ENCODE data around the gene TACC2.

Gene TACC2

DNA sequence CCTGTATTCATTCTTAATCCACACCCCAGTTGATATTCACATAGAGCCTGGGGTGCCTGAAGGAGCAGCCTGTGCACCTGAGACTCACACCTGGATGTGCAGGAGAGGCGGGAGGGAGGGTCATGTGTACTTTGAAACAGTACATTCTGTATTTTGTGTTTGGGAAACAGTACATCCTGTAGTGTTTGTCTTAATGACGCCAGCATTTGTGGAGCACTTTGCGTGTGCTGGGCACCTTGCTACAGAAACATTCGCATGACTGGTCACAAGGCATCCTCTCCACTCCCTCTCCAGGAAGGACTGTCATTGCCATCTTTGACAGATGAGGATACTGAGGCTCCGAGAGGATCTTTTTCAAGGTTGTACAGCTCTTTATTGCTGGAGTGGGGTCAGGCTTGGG is 132.1 kb downstream of the TACC2 start:
- DNase-seq (ENCODE audit: low read depth in 2 of 2) = no peak

GRCh38 chr10:122122493-122122892 is 133.5 kb downstream of the TACC2 start:
- no peak for DNase-seq (ENCODE audit: low read depth in 2 of 2)

DNA sequence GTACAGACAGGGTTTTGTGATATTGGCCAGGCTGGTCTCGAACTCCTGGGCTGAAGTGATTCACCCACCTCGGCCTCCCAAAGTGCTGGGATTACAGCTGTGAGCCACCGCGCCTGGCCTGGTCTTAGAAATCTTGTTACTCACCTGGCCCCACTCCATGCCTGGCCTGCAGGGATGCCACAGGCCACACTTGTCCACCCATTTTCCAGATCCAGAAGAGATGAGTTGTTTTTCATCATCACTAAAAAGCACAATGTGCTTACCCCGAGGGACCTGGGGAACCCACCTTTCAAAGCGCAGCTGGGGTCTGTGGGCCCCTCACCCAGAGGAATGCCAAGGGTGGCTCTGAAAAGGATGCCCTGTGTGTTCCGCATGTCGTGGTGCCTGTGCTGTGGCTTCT is 134.2 kb downstream of the TACC2 start:
- no peak for DNase-seq (ENCODE audit: low read depth in 2 of 2)

GRCh38 chr10:122124342-122124741 is 135.4 kb downstream of the TACC2 start:
- DNase-seq (ENCODE audit: low read depth in 2 of 2) = no peak

DNA sequence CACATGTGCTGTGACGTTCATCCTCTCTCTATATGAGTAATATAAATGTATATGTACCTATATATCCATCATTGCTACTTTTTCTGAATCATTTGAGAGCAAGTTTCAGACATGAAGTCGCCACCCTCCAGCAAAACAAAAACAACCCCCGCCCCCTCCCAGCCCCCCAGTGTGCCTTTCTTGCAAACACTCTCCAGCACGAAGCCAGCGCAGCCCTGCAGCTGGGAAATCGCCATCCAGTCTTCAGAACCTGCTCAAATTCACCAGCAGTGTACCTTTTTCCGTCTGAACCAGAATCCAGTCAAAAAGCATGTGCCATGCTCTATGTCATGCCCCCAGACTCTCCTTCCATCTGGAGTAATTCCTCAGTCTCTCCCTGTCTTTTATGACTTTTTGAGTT is 135.8 kb downstream of the TACC2 start:
- DNase-seq (ENCODE audit: low read depth in 2 of 2) = no peak

DNA sequence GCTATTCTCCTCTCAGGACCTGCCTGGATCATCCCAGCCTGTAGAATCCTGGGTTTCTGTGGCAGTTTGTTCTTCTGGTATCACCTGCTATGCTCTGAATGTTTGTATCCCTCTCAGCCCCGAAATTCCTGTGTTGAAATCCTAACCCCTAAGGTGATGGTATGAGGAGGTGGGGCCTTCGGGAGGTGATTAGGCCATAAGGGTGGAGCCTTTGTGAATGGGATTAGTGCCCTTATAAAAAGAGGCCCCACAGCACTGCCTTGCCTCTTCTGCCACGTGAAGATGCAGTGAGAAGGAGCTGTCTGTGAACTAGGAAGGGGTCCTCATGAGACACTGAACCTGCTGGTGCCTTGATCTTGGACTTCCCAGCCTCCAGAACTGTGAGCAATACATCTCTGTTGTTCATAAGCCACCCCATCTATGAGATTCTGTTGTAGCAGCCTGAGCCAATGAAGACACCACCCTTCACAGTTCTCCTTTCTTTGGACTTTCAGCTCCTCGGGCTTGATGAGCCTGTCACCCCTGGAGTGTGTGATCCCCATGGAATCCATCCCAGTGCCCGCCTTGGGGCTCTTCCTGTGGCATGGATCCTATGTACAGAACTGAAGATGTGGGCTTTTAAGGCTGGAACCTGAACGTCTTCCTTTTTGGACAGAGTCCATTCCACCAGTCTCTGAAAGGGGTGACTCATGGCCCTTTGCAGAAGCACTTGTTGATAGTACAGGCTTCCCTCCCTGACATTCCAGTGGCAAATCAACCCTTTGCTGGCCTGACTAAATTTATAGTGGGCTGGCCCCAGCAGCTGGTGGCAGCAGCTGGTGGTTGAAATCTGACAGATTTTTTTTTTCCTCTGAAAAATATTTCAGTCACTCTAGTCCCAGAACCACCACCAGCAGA is 138.0 kb downstream of the TACC2 start:
- DNase-seq (ENCODE audit: low read depth in 2 of 2) = no peak

GRCh38 chr10:122127943-122128342 is 139.0 kb downstream of the TACC2 start:
- DNase-seq (ENCODE audit: low read depth in 2 of 2) = no peak

DNA sequence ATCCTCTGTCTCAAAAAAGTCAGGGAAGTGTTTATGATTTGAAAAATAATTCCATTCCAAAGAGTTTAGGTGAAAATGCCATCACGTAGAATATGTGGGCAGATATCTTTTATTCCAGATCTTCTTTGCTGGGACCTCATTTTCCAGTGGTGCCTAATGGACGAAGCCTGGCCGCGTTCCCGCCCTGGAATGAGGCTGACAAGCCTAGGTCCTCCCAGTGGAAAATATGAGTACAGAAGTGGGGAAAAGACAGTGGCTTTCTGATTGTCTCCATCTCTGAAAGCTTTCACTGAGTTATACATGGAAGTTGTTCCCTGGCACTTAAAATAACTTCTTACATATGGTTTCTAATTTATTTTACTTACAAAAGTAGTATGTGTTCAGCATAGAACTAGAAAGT is 139.4 kb downstream of the TACC2 start:
- no peak for DNase-seq (ENCODE audit: low read depth in 2 of 2)

DNA sequence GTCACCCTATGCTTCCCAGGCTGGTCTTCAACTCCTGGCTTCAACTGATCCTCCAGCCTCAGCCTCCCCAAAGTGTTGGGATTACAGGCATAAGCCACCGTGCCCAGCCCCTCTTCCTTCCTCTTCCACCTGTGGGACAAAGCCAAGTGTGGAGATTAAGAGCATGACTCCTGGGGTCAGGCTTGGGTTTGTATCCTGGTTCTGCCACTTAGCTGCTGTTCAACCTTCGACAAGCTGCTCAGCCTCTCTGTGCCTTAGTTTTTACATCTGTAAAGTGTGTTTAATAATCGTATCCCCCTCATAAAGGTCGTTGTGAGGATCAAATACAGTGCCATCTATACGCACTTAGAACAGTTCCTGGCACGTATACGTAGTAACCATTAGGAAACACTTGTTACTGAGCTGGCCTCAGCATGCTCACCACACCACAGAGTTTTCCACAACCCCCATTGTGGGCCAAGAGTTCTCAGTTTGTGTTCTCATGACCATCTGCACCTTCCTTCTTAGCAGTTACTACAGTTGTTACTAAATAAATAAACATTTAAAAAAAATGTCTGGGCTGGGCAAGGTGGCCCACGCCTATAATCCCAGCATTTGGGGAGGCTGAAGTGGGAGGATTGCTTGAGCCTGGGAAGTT is 141.6 kb downstream of the TACC2 start:
- DNase-seq (ENCODE audit: low read depth in 2 of 2) = no peak

DNA sequence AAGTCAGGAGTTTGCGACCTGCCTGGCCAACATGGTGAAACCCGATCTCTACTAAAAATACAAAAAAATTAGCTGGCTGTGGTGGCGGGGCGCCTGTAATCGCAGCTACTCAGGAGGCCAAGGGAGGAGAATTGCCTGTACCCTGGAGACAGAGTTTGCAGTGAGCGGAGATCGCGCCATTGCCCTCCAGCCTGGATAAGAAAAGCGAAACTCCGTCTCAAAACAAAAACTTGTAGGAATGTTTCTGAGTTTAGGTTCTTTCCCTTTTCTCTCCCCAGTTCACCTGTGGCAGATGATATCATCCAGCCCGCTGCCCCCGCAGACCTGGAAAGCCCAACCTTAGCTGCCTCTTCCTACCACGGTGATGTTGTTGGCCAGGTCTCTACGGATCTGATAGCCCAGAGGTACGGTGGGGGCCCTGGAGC is 143.4 kb downstream of the TACC2 start:
- DNase-seq (ENCODE audit: low read depth in 2 of 2) = no peak

DNA sequence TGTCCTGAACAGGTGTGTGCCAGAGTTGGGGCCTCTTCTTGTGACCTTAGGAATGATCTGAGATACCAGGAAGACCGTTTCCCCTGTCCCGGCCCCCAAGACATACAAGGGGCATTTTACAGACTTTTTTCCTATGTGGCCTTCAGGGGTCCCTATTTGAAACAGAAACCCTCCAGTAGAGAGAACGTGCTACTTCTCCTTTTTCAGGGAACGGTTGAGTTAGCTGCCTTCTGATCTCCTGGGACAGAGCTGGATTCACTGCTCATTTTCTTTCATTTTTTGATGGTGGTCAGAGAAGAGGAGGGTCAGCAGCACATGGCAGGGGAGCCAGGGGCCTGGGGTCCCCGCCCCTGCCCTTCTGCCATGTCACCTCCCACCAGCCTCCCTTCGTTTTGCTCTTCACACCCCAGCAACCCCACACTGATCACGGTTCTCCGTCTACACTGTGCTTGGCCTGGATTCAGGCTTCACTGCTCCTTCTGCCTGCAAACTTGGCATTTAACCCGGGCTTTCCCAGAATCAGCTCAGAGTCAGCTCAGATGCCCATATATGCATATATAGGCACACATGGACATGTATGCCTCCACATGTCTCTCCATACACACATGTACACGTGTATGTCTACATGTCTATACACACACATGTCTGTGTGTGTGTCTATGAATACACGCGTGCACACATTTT is 144.1 kb downstream of the TACC2 start:
- DNase-seq (ENCODE audit: low read depth in 2 of 2) = no peak

DNA sequence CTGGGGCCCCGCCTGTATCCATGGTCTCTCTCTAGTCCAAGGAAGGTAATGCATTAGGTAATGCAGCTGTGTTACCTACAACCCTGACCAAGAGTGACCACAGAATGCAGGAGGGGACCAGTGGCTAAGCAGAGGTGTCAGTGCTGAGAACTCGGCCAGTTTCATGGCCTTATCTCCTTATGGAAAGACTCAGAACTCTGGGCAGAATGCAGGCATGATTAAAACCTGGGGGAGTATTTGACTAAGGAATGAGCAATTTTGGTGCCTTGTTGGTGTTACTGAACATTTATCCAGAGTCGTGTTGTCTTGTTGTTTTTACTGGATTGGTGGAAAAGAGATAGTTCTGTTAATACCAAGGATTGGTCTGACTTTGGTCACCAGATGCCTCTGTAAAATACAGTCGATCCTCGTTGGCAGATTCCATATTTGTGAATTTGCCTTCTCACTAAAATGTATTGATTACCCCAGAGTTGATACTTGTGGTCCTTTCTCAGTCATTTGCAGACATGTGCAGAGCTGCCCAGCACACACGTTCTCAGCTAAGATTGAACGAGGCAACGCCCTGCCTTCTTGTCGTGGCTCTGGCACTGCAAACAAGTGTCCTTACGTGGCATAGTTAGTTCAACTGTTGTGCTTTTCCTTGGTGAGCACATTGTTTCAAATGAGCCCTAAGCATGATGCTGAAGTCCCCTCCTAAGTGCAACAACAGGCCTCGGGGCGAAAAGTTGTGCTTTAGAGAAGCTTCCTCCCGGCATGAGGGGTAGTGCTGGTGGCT is 146.5 kb downstream of the TACC2 start:
- no peak for DNase-seq (ENCODE audit: low read depth in 2 of 2)

DNA sequence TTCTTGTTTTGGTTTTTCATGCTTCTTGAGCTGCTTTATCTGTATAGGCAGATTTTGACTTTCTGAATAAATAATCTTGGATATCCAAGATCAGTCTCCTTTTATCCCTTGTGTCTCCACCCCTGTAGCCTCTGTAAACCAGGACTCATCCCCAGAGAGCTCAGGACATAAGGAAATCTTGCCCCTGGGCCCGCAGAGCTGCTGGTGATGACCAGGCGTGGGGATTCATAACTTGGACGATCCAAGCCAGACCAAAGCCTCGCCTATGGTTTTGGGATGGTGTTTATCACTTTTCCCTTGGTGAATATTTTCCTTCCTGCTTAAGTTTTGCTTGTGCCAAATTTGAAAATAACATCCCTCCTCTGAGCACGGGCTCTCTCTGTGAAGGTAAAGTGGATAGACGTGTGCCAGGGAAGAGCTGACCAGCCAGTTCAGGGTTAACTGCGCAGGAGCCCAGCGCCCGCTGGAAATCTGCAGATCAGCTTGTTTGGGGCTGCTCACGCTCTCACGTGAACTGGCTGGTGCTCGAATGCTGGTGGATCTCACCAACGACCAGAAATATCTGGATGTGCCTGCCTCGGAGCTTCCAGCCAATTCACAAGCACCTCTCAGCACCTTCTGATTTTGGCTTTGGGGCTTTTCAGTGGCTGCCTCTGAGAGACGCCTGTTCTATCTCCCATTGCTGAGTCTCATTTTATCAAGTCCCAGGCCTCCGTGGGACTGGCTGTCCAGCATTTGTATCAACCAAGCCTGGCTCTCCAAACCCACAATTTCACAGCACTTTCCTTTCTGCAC is 150.1 kb downstream of the TACC2 start:
- no peak for DNase-seq (ENCODE audit: low read depth in 2 of 2)

DNA sequence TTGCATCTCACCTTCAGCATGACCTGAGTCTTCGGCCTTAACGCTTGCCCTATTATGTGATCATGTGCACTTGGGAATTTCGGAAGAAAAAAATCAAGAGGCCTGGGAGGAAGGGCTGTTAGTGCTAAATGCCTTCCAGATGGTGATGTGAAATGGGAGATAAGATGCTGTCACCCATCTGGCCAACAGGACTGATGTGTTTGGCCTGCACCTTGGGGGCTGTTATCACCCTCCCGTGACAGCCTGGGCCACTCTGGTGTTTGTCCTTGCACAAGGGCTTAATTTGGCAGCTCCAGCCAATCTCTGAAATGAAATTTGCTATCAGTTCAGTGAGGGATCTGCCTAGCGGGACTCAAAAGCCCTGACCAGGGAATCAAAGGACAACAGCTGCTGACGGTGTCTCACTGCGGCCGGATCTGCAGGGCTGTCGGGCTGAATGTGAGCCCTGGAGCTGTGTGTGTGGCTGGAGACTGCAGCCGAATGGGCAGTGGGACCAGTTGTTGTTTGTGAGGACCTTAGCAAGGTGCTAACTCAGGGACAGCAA is 150.7 kb downstream of the TACC2 start:
- no peak for DNase-seq (ENCODE audit: low read depth in 2 of 2)

DNA sequence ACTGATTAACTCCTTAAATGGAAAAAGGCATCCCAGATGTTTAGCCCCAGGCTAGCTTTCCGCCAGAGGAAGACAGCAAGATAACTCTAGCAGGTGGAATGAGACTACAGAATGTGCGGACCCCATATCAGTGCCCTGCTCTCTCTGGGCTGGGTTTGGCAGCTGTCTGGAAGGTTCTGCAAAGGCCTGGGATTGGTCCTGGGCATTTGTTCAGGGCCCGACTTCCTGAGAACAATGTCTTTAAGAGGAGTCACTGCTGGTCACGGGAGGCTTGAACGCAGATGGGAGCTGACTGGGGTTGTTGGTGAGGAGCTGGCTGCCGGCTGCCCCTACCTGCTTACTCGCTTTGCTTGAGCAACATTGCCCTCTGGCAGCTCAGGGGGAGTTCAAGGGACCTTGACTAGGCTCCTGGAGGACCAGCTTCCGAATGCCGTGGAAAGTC is 151.5 kb downstream of the TACC2 start:
- no peak for DNase-seq (ENCODE audit: low read depth in 2 of 2)

DNA sequence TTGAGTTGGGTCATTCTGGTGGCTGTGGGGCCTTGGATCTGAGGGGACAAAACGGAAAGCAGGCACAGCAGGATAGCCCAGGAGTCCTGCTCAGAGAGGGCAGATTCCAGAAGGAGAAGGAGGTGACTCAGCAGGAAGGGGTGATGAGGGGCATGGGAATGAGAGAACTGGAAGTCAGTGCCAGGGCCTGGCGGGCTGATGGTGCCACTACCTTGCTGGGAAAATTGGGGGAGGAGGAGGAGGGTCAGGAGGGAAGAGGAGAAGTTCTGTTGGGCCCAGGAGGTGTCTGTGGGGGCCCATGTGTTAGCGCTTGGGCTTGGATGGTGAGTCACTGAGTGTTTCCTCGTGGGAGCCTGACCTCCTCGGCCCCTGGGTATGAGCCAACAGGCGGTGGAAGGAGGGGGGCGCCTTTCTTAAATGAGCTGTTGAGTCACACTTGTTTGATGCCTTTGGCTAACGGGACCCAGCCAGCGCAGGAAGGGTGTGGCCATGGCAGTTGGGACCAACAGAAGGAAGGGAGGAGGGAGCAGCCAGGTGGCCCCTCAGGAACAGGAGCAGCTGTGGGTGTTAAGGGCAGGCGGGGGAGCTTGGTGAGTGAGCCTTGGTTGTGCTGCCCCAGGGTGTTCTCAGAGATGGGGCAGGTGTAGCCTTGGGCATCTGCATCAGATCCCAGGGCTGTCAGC is 152.1 kb downstream of the TACC2 start:
- no peak for DNase-seq (ENCODE audit: low read depth in 2 of 2)

DNA sequence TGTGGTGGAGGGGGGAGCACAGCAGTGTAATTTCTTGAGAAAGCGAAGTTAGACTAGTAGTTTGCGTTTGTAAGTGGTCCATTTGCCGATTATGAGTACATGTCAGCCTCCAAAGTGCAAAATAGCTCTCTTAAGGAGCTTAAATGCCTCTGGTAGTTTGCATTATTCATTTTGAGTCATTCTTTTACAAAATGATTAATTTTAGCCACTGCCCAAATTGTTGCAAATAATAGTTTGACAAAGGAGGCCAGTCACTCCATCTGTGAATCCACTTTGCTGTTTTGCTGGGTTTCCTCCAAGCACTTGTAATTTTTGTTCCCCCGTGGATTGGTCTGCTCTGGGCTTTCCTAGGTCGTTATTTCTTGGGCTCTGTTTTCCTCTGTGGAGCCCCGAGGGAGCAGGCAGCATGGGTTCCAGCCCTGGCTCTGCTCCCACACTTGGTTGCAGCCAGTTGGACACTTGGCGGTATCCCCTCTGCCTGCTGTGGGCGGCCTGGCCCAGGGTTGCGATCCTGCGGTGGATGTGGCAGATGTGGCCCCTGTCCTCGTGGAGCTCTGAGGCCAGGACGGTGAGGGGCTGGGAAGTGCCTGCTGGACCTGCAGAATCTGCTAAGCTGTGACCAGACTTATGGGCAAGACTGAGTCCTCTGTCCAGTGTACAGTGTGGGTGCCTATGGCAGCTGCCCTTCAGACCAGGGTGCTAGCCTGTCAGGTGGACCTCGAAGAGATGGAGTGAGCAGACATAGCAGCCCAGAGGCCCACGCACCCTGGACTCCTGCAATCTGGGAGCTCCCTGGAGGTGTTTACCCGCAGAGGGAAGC is 153.1 kb downstream of the TACC2 start:
- DNase-seq (ENCODE audit: low read depth in 2 of 2) = no peak

GRCh38 chr10:122142641-122143237 is 153.8 kb downstream of the TACC2 start:
- DNase-seq (ENCODE audit: low read depth in 2 of 2) = no peak

Data from stimulated activated CD8-positive, alpha-beta memory T cell treated with anti-CD3 and anti-CD28 coated beads, Interleukin-15, amount 100 ng/mL, for 4 hours (primary cell).